ENCODE data around the gene MINDY1. TPM values are rescaled to one million over a fixed set of nuclear protein-coding genes. Genes with fewer than 3 reads are reported as not detected.

MINDY1 gene
- total and polyA plus RNA-seq, 9 of the 15 experiments (the other 6 are each of a cell fraction or from before 2014, with no cell fraction given), result 0.49 to 11.0 (median 6.0) TPM

DNA sequence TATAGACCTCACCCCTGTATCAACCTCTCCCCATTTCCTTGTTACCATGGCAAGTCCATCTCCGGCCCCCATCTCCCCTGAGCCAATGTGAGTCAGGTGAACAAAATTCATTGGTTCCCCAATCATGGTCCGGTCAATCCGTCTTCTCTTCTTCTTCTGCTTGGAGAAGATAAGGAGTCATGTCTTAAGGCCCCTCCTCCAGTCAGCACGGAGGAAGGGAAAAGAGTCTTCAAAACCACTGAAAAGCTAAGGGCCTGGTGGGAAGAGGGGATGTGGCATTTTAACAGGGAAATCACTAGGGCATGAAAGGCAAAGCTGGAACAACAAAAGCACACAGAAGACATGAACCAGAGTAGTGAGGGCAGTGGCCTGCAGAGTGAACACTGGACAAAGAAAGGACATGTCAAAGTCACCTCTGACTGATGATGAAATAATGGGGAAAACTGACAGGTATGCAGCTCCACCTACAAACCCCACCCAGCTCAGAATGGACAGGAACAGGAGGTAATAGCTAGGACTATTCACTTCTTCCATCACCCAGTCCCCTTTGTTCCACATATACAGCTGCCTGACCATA lies 48.4 kb upstream of the MINDY1 start (continued):
- TF ChIP-seq, protein P1, sequence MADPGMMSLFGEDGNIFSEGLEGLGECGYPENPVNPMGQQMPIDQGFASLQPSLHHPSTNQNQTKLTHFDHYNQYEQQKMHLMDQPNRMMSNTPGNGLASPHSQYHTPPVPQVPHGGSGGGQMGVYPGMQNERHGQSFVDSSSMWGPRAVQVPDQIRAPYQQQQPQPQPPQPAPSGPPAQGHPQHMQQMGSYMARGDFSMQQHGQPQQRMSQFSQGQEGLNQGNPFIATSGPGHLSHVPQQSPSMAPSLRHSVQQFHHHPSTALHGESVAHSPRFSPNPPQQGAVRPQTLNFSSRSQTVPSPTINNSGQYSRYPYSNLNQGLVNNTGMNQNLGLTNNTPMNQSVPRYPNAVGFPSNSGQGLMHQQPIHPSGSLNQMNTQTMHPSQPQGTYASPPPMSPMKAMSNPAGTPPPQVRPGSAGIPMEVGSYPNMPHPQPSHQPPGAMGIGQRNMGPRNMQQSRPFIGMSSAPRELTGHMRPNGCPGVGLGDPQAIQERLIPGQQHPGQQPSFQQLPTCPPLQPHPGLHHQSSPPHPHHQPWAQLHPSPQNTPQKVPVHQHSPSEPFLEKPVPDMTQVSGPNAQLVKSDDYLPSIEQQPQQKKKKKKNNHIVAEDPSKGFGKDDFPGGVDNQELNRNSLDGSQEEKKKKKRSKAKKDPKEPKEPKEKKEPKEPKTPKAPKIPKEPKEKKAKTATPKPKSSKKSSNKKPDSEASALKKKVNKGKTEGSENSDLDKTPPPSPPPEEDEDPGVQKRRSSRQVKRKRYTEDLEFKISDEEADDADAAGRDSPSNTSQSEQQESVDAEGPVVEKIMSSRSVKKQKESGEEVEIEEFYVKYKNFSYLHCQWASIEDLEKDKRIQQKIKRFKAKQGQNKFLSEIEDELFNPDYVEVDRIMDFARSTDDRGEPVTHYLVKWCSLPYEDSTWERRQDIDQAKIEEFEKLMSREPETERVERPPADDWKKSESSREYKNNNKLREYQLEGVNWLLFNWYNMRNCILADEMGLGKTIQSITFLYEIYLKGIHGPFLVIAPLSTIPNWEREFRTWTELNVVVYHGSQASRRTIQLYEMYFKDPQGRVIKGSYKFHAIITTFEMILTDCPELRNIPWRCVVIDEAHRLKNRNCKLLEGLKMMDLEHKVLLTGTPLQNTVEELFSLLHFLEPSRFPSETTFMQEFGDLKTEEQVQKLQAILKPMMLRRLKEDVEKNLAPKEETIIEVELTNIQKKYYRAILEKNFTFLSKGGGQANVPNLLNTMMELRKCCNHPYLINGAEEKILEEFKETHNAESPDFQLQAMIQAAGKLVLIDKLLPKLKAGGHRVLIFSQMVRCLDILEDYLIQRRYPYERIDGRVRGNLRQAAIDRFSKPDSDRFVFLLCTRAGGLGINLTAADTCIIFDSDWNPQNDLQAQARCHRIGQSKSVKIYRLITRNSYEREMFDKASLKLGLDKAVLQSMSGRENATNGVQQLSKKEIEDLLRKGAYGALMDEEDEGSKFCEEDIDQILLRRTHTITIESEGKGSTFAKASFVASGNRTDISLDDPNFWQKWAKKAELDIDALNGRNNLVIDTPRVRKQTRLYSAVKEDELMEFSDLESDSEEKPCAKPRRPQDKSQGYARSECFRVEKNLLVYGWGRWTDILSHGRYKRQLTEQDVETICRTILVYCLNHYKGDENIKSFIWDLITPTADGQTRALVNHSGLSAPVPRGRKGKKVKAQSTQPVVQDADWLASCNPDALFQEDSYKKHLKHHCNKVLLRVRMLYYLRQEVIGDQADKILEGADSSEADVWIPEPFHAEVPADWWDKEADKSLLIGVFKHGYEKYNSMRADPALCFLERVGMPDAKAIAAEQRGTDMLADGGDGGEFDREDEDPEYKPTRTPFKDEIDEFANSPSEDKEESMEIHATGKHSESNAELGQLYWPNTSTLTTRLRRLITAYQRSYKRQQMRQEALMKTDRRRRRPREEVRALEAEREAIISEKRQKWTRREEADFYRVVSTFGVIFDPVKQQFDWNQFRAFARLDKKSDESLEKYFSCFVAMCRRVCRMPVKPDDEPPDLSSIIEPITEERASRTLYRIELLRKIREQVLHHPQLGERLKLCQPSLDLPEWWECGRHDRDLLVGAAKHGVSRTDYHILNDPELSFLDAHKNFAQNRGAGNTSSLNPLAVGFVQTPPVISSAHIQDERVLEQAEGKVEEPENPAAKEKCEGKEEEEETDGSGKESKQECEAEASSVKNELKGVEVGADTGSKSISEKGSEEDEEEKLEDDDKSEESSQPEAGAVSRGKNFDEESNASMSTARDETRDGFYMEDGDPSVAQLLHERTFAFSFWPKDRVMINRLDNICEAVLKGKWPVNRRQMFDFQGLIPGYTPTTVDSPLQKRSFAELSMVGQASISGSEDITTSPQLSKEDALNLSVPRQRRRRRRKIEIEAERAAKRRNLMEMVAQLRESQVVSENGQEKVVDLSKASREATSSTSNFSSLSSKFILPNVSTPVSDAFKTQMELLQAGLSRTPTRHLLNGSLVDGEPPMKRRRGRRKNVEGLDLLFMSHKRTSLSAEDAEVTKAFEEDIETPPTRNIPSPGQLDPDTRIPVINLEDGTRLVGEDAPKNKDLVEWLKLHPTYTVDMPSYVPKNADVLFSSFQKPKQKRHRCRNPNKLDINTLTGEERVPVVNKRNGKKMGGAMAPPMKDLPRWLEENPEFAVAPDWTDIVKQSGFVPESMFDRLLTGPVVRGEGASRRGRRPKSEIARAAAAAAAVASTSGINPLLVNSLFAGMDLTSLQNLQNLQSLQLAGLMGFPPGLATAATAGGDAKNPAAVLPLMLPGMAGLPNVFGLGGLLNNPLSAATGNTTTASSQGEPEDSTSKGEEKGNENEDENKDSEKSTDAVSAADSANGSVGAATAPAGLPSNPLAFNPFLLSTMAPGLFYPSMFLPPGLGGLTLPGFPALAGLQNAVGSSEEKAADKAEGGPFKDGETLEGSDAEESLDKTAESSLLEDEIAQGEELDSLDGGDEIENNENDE (IDR thresholded peaks at IDR 0.05; ENCODE audit: low read depth, low read length), result no peak
- 0 out of 2 replicates have a peak, but pooled peaks have one; percentile 31 for TF ChIP-seq TRIM28 (IDR thresholded peaks at IDR 0.05)
- no peak for TF ChIP-seq KDM4B (IDR thresholded peaks at IDR 0.05; ENCODE audit: borderline replicate concordance in 2 of 2, low read depth in 1 of 2)
- peak; percentile 84 for TF ChIP-seq EP300 (IDR thresholded peaks at IDR 0.05; ENCODE audit: low read length)
- TF ChIP-seq STAT5A (IDR thresholded peaks at IDR 0.05; ENCODE audit: borderline replicate concordance, low read length), result peak; percentile 52; the same call in 1 of the 2 replicates
- peak; percentile 88 for TF ChIP-seq ESRRA (IDR thresholded peaks at IDR 0.05; ENCODE audit: borderline replicate concordance, low read depth)
- TF ChIP-seq PCBP1 (IDR thresholded peaks at IDR 0.05; ENCODE audit: low read depth, low read length, poor library complexity, severe bottlenecking), result no peak
- TF ChIP-seq XRCC3 (IDR thresholded peaks at IDR 0.05), result no peak
- peak; percentile 34 for TF ChIP-seq BRD9 (IDR thresholded peaks at IDR 0.05; ENCODE audit: low read depth, partially characterized antibody)
- no peak for TF ChIP-seq KLF10 (CRISPR knock-in tag; IDR thresholded peaks at IDR 0.05)
- no peak for TF ChIP-seq RBM22 (IDR thresholded peaks at IDR 0.05; ENCODE audit: low read depth, low read length, poor library complexity, severe bottlenecking)
- no peak for TF ChIP-seq ZNF384 (IDR thresholded peaks at IDR 0.05; ENCODE audit: low read depth, low read length)
- TF ChIP-seq ETV1 (tag; conservative IDR thresholded peaks at IDR 0.05; ENCODE audit: low read depth), result 0 out of 2 replicates have a peak, but pooled peaks have one; percentile 14
- no peak for TF ChIP-seq PHF21A (IDR thresholded peaks at IDR 0.05; ENCODE audit: borderline replicate concordance, low read depth)
- no peak for TF ChIP-seq ELF1 (tag; IDR thresholded peaks at IDR 0.05)
- TF ChIP-seq BDP1 (IDR thresholded peaks at IDR 0.05; ENCODE audit: insufficient read depth, insufficient read length), result no peak
- no peak for TF ChIP-seq SMAD1 (IDR thresholded peaks at IDR 0.05; ENCODE audit: low read depth, low read length, partially characterized antibody)

Measured in K562 (cell line).